ENCODE results near the gene PASK. TPM values are rescaled to one million over a fixed set of nuclear protein-coding genes. Genes with fewer than 3 reads are reported as not detected.

The PASK gene
- total RNA-seq, 1 experiment from 2014 or later: 45.8 TPM

DNA sequence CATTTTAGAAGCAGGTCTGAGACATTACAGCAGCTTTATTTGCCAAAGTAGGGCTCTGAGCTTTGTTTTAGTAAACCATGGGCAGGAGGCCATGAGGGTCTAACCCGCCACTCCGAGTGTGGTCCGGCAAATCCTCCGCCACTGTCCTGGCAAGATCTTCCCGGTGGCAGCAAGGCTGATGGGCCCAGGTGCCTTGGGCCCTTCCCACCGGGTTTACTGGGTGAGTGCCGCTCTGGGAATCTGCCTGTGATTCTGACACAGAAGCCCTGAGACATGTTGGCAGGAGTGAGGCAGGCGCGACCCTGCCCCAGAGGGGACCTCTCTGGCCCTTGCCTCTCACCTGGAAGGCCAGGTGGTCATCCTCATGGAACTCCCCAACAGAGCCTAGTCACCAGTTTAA, 77.1 kb downstream of the PASK start:
- ATAC-seq (no peak), DNase-seq (ENCODE audit: low read depth, low spot score) (no peak)
- H3K9ac ChIP-seq (ENCODE audit: low read length): no peak overlapping the region
- BruUV-seq (replicated peaks): no TSS peak
- H3K4me2 ChIP-seq (ENCODE audit: low read length): no peak overlapping the region
- no peaks in the 10 kb centered on the region for H4K20me1 ChIP-seq (ENCODE audit: insufficient read depth)
- RAD21 ChIA-PET (ENCODE audit: low non-redundant PET in 1 of 2, low total read pairs in 2 of 2, uncharacterized antibody in 2 of 2, unreplicated experiment in 2 of 2): no interaction called here
- H3K36me3 ChIP-seq (ENCODE audit: control insufficient read depth in 1 of 2, insufficient read depth in 2 of 2, low read length in 2 of 2): no peaks in the 10 kb centered on the region
- no peaks in the 10 kb centered on the region for H3K4me1 ChIP-seq (ENCODE audit: control insufficient read depth in 1 of 2, insufficient read depth in 2 of 2, low read length in 2 of 2)
- H3K27me3 ChIP-seq (ENCODE audit: insufficient read depth, low read length): no peaks in the 10 kb centered on the region
- H3K4me3 ChIP-seq (replicated peaks in 1 of 2; ENCODE audit: low read depth in 1 of 2, low read length in 2 of 2): no peak overlapping the region
- no peaks in the 10 kb centered on the region for H3K9me2 ChIP-seq (ENCODE audit: insufficient read depth)
- TF ChIP-seq TCF7L2 (IDR thresholded peaks at IDR 0.05; ENCODE audit: borderline replicate concordance, extremely low read depth, insufficient read depth, insufficient read length) (no peak), SRF (IDR thresholded peaks at IDR 0.05; ENCODE audit: low read depth) (no peak), SIN3A (IDR thresholded peaks at IDR 0.05; ENCODE audit: low read depth) (no peak), RAD21 (IDR thresholded peaks at IDR 0.05; ENCODE audit: low read depth) (no peak), POLR2A (IDR thresholded peaks at IDR 0.05; ENCODE audit: borderline replicate concordance, extremely low read depth, insufficient read depth, insufficient read length) (no peak), EGR1 (IDR thresholded peaks at IDR 0.05; ENCODE audit: low read depth) (no peak), EZH2phosphoT487 (IDR thresholded peaks at IDR 0.05; ENCODE audit: borderline replicate concordance) (no peak), ZFX (IDR thresholded peaks at IDR 0.05) (no peak), ELF1 (IDR thresholded peaks at IDR 0.05; ENCODE audit: borderline replicate concordance, low read depth) (no peak)
- TF ChIP-seq, protein P1, sequence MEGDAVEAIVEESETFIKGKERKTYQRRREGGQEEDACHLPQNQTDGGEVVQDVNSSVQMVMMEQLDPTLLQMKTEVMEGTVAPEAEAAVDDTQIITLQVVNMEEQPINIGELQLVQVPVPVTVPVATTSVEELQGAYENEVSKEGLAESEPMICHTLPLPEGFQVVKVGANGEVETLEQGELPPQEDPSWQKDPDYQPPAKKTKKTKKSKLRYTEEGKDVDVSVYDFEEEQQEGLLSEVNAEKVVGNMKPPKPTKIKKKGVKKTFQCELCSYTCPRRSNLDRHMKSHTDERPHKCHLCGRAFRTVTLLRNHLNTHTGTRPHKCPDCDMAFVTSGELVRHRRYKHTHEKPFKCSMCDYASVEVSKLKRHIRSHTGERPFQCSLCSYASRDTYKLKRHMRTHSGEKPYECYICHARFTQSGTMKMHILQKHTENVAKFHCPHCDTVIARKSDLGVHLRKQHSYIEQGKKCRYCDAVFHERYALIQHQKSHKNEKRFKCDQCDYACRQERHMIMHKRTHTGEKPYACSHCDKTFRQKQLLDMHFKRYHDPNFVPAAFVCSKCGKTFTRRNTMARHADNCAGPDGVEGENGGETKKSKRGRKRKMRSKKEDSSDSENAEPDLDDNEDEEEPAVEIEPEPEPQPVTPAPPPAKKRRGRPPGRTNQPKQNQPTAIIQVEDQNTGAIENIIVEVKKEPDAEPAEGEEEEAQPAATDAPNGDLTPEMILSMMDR (IDR thresholded peaks at IDR 0.05 in 2 of 3, conservative IDR thresholded peaks at IDR 0.05 in 1 of 3; ENCODE audit: borderline replicate concordance in 1 of 3, insufficient read depth in 1 of 3, low read depth in 2 of 3, low read length in 2 of 3): no peak
- TF ChIP-seq, protein P2, sequence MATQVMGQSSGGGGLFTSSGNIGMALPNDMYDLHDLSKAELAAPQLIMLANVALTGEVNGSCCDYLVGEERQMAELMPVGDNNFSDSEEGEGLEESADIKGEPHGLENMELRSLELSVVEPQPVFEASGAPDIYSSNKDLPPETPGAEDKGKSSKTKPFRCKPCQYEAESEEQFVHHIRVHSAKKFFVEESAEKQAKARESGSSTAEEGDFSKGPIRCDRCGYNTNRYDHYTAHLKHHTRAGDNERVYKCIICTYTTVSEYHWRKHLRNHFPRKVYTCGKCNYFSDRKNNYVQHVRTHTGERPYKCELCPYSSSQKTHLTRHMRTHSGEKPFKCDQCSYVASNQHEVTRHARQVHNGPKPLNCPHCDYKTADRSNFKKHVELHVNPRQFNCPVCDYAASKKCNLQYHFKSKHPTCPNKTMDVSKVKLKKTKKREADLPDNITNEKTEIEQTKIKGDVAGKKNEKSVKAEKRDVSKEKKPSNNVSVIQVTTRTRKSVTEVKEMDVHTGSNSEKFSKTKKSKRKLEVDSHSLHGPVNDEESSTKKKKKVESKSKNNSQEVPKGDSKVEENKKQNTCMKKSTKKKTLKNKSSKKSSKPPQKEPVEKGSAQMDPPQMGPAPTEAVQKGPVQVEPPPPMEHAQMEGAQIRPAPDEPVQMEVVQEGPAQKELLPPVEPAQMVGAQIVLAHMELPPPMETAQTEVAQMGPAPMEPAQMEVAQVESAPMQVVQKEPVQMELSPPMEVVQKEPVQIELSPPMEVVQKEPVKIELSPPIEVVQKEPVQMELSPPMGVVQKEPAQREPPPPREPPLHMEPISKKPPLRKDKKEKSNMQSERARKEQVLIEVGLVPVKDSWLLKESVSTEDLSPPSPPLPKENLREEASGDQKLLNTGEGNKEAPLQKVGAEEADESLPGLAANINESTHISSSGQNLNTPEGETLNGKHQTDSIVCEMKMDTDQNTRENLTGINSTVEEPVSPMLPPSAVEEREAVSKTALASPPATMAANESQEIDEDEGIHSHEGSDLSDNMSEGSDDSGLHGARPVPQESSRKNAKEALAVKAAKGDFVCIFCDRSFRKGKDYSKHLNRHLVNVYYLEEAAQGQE (IDR thresholded peaks at IDR 0.05; ENCODE audit: low read depth): no peak
- TF ChIP-seq, protein P3, sequence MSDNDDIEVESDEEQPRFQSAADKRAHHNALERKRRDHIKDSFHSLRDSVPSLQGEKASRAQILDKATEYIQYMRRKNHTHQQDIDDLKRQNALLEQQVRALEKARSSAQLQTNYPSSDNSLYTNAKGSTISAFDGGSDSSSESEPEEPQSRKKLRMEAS (IDR thresholded peaks at IDR 0.05): no peak
- H3K27ac ChIP-seq (ENCODE audit: low read depth, low read length): no peak overlapping the region
- no peaks in the 10 kb centered on the region for H3K9me3 ChIP-seq (ENCODE audit: control insufficient read depth in 1 of 2, insufficient read depth in 1 of 2, low read depth in 1 of 2, low read length in 2 of 2)
- intact Hi-C loops (cut with micrococcal nuclease): loop anchor here (10.0 kb wide), 1 partner anchor 217 kb away; no protein-coding TSS in a partner anchor
- H3K79me2 ChIP-seq (ENCODE audit: insufficient read depth, low read length): no peaks in the 10 kb centered on the region
- H2AFZ ChIP-seq (ENCODE audit: low read depth, low read length, poor library complexity, severe bottlenecking): no peak overlapping the region
- POLR2A ChIA-PET: no interaction called here
- CTCF ChIA-PET: no interaction called here

All from HCT116 (cell line).